ENCODE data around the gene STRIT1.
"Not testable (repeated sequence)": the region's sequence is repeated elsewhere in the genome, so short reads cannot be mapped to it uniquely, and the experiment has no call there.

Gene STRIT1

DNA sequence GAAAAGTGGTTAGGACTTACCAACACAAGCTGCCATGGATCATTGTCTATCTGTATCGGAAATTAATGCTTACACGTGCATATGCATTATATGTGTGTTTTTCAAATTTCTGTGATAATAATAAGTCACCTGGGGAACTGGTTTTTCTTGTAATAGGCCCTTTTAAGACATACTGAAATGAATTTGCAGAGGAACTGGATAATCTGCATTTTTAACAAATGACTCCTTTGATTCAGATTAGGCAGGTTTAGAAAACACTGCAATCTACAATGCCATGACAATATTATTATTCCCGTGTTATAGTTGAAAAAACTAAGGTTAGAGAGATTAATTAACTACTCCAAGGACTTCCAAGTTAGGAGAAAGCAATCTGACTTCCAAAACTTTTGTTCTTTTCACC, 23.4 kb downstream of the STRIT1 start:
- DNase-seq, result no peak

DNA sequence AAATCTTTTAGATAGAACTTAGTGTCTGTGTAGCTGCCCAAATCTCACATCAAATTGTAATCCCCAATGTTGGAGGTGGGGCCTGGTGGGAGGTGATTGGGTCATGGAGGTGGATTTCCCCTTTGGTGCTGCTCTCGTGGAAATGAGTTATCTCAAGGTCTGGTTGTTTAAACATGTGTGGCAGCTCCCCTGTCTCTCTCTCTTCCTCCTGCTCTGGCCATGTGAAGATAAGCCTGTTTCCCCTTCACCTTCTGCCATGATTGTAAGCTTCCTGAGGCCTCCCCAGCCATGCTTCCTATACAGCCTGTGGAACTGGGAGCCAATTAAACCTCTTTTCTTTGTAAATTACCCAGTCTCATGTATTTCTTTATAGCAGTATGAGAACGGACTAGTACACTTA, 30.6 kb downstream of the STRIT1 start:
- DNase-seq, result not testable (repeated sequence)

DNA sequence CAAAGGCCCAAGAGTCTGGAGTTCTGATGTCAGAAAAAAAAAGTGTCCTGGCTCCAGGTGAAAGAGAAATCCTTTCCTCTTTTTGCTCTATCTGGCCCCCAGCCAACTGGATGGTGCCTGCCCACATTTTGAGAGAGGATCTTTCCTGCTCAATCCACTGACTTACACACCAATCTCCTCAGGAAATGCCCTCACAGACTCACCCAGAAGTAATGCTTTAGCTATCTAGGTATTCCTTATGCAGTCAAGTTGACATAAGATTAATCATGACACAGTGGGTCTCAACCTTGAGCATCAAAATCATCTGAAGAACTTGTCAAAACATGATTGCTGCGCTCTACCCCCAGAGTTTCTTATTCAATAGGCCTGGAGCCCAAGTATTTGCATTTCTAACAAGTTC, 31.2 kb downstream of the STRIT1 start:
- no peak for DNase-seq

DNA sequence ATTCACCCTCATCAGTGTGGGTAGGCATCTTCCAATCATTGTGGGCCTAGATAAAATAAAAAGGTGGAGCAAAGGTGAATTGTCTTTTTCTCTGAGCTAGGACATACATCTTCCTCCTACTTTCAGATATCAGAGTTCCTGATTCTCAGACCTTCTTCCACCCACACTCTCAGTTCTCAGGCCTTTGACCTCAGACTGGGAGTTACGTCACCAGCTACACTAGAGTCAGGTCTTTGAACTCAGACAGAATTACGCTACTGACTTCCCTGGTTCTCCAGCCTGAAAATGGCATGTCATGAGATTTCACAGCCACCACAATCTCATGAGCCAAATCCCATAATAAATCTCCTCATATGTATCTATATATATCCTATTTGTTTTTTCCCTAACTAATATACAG, 39.0 kb downstream of the STRIT1 start:
- DNase-seq, result no peak

DNA sequence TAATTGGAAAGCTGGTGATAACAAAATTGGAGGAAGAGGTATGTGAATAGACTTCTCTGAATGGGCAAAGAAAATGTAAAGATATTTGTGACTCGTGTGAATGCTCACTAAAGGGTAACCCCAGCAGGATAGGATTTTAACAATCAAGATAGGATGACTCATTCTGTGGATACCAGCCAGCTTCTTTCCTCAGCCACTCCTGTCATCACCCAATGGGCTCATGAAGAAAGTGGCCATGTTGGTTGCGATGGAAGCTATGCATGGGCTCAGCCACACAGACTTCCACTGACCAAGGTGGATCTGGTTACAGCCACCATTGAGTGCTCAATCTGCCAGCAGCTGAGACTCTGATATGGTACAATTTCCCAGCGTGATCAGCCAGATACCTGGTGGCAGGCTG, 40.9 kb downstream of the STRIT1 start:
- peak; percentile 51 for DNase-seq

DNA sequence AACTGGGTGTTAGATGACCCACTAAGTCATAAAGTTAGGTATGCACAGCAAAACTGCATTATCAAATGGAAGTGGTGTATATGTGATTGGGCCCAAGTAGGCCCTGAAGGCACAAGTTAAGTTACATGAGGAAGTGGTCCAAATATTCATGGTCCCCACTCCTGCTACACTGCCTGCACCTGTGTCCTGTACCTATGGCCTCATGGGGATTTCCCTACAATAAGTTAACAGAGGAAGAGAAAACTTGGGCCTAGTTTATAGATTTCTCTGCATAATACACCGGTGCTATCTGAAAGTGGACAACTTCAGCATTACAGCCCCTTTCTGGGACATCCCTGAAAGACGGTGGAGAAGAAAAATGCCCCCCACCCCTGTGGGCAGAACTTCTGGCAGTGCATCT, 41.5 kb downstream of the STRIT1 start:
- no peak for DNase-seq

DNA sequence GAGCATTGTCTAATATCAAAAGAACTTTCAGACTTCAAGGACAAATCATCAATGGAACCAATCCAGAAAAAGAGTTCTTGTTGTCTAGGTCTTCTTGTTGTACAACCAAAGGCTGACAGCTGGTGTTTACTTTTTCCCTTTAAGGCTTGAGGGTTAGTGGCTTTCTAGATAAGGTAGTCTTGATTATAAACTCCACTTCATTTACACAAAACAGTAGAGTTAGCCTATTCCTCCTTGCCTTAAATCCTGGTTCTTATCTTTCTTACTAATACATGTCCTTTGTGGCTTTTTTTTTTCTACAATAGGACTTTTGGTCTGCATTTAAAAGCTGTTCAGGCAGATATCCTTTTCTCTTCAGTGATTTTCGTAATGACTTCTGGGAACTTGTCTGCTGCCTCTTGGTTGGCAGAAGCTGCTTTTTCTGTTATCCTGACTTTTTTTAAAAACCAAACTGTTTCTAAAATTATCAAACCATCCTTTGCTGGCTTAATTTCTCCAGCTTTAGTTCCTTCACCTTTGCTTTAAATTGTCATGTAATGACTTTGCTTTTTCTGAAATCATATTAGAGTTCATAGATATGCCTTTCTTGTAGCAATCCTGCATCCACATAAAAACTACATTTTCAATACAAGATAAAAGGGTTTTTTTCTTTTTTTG, 44.8 kb downstream of the STRIT1 start:
- no peak for DNase-seq

DNA sequence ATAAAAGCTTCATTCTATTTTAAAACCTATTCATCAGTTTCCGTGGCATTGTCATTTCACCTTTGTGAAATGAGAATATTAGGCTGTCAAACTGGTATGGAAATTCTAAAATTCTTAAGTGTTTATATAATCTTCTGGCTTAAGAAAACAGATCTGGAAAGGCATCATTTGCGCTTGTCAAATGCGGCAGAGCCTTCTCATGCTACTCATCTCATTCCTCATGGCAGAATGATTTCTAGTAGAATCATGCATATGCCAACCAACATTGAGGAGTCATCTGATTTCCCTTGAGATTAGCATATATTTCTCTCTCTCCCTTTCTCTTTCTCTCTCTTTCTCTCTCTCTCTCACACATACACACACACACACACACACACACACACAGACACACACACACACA, 48.8 kb downstream of the STRIT1 start:
- DNase-seq, result no peak

DNA sequence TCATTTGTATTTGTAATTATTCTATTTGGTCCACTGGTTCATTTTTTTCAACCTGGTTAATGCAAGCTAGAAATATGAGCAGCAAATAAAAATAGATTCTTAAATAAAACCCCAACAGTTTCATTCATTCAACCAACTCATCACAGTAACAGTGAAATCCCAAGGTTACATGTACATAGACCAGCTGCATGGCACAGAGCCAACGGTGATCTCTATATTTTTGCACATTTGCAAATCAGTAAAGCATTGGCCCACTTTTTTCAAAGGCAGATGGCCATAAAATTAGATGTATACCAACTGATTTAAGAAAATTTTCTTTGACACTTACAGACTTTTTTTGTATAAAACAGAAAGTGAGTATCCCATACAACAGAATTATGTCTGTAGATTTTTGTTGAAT, 49.3 kb downstream of the STRIT1 start:
- no peak for DNase-seq

DNA sequence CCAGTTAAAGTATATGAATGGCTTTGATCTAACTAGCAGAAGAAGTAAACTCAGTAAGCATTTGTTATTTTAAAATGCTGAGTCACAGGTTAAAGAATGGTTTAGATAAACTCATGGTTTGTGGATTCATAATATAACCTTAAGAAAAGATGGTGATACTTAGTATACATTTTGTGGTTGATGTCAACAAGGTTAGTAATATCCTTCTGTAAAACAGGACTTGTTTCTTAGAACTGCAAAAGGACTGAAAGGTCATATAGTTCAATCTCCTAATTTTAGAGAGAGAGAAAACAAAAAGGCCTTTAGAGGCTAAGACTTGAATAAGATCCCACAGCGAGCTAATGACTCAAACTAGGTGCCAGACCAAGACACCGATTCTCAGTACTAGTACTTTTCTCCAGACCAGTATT, 50.0 kb downstream of the STRIT1 start:
- DNase-seq, result peak; percentile 89

DNA sequence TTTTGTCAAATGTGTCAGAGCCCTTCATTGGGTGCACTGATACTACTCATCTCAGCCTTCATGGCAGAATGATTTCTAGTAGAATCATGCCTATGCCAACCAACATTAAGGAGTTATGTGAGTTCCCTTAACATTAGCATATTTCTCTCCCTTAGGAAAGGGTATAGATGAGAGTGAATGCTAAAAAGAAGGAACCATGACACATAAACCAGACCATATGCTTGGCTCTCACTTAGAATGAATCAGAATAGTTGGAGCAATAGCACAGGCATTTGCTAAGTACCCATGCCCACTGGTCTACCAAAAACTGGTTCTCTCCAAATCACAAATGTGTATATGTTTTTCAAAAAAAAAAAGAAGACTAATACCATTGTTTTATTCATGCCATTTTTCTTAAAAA, 51.1 kb downstream of the STRIT1 start:
- DNase-seq, result peak; percentile 82

DNA sequence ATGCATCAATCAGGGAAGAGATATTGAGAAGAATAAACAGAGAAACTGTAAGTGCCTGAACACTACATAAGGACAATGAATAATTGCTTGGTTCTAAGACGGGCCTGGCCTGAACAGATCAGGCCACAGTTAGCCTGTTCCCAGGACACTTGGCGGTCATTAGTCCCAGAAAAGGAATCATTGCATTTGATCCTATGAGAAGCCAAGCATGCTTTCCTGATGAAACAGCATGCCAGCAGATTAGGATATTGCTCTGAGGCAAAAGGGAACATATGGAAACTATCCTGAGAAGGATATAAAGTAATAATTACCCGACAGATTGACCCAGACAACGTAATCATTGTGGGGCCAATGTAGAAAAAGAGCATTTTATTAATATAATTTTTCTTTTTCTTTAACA, 51.9 kb downstream of the STRIT1 start:
- DNase-seq, result peak; percentile 88

All from HCEC 1CT (cell line).